GM21619 (cell line): ENCODE results near the gene LDLRAD4.

Experiments
- ATAC-seq: cut with Tn5 transposase; IDR thresholded peaks from one replicate; pipeline ENCODE4 v1.9.1; 2021; ENCODE audit not compliant: unreplicated experiment

Gene LDLRAD4

GRCh38 chr18:13302457-13303225, 84.1 kb downstream of the LDLRAD4 start:
- no peak for ATAC-seq

- ATAC-seq: no peak
Measured at GRCh38 chr18:13303756-13304364, 85.3 kb downstream of the LDLRAD4 start.

GRCh38 chr18:13305301-13305700, 86.7 kb downstream of the LDLRAD4 start:
- no peak for ATAC-seq

- ATAC-seq: no peak
Measured at GRCh38 chr18:13306583-13306982, 88.0 kb downstream of the LDLRAD4 start.

- ATAC-seq: no peak
Measured at GRCh38 chr18:13308369-13308768, 89.8 kb downstream of the LDLRAD4 start.

- ATAC-seq: no peak
Measured at GRCh38 chr18:13309031-13309747, 90.6 kb downstream of the LDLRAD4 start.

GRCh38 chr18:13309748-13310670, 91.4 kb downstream of the LDLRAD4 start:
- ATAC-seq: no peak

GRCh38 chr18:13311193-13311592, 92.6 kb downstream of the LDLRAD4 start:
- ATAC-seq: no peak

- no peak for ATAC-seq
Measured at GRCh38 chr18:13312515-13312914, 94.0 kb downstream of the LDLRAD4 start.

- no peak for ATAC-seq
Measured at GRCh38 chr18:13313006-13313686, 94.6 kb downstream of the LDLRAD4 start.

- no peak for ATAC-seq
Measured at GRCh38 chr18:13315000-13315399, 96.4 kb downstream of the LDLRAD4 start.

- ATAC-seq: no peak
Measured at GRCh38 chr18:13316063-13316462, 97.5 kb downstream of the LDLRAD4 start.

- ATAC-seq: no peak
Measured at GRCh38 chr18:13317801-13318200, 99.2 kb downstream of the LDLRAD4 start.

- ATAC-seq: no peak
Measured at GRCh38 chr18:13318731-13319501, 100.4 kb downstream of the LDLRAD4 start.

- ATAC-seq: no peak
Measured at GRCh38 chr18:13319629-13320028, 101.1 kb downstream of the LDLRAD4 start.

GRCh38 chr18:13320096-13320495, 101.5 kb downstream of the LDLRAD4 start:
- no peak for ATAC-seq

GRCh38 chr18:13320891-13321425, 102.4 kb downstream of the LDLRAD4 start:
- no peak for ATAC-seq

GRCh38 chr18:13321923-13322322, 103.4 kb downstream of the LDLRAD4 start:
- no peak for ATAC-seq

GRCh38 chr18:13323186-13323585, 104.6 kb downstream of the LDLRAD4 start:
- ATAC-seq: no peak
